ENCODE measurements around the gene DNM3. TPM values are rescaled to one million over a fixed set of nuclear protein-coding genes. Genes with fewer than 3 reads are reported as not detected.

The DNM3 gene
- total and polyA plus RNA-seq, 2 experiments from 2014 or later = 5.2 to 12.2 TPM

DNA sequence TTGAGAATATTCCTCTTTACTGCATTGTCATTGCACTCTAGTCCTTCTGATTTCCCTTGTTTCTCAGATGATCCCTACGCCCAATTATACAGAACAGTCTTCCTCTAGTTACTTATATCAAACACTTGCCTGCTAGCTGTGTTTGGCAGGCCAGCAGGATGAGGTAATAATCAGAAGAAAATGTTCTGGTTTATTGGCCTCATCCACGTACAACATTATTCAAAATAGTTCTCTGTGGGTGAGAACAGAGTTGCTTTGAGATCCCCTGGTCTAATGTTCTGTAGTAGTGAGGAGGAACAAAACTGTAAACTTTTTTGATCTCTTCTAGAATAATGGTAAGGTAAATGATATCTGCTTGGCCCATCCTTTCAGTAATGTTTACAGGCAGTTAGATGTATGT is 556.9 kb downstream of the DNM3 start:
- ATAC-seq (no peak), DNase-seq (ENCODE audit: low spot score) (no peak)
- Histone ChIP-seq H3K4me2 (no peak overlapping the region), H3K4me3 (no peak overlapping the region), H3K79me2 (replicated peaks; ENCODE audit: insufficient read depth) (no peaks in the 10 kb centered on the region), H3K27me3 (ENCODE audit: insufficient read depth) (no peaks in the 10 kb centered on the region), H2AFZ (no peak overlapping the region), H4K20me1 (replicated peaks; ENCODE audit: insufficient read depth) (no peaks in the 10 kb centered on the region), H3K4me1 (ENCODE audit: insufficient read depth) (peaks cover 34% of the 10 kb centered on the region), H3K27ac (ENCODE audit: low read depth) (no peak overlapping the region), H3F3A (replicated peaks; ENCODE audit: low read depth) (no peaks in the 10 kb centered on the region), H3K9me2 (ENCODE audit: insufficient read depth) (no peaks in the 10 kb centered on the region), H3K36me3 (ENCODE audit: insufficient read depth) (no peaks in the 10 kb centered on the region)
- no peaks in the 10 kb centered on the region for H3K27me3 Mint-ChIP-seq (ENCODE audit: insufficient read depth, low read depth, poor library complexity)
- TF ChIP-seq EZH2phosphoT487 (IDR thresholded peaks at IDR 0.05; ENCODE audit: unreplicated experiment) (no peak), POLR2AphosphoS5 (IDR thresholded peaks at IDR 0.05; ENCODE audit: low read depth) (no peak), ZNF331 (CRISPR knock-in tag; IDR thresholded peaks at IDR 0.05; ENCODE audit: low read depth) (no peak), ZNF114 (CRISPR knock-in tag; IDR thresholded peaks at IDR 0.05) (no peak), CREB1 (CRISPR knock-in tag; IDR thresholded peaks at IDR 0.05; ENCODE audit: low read depth) (no peak), JUNB (IDR thresholded peaks at IDR 0.05; ENCODE audit: unreplicated experiment) (no peak), STAT1 (IDR thresholded peaks at IDR 0.05; ENCODE audit: unreplicated experiment) (no peak)
- TF ChIP-seq, protein P1, sequence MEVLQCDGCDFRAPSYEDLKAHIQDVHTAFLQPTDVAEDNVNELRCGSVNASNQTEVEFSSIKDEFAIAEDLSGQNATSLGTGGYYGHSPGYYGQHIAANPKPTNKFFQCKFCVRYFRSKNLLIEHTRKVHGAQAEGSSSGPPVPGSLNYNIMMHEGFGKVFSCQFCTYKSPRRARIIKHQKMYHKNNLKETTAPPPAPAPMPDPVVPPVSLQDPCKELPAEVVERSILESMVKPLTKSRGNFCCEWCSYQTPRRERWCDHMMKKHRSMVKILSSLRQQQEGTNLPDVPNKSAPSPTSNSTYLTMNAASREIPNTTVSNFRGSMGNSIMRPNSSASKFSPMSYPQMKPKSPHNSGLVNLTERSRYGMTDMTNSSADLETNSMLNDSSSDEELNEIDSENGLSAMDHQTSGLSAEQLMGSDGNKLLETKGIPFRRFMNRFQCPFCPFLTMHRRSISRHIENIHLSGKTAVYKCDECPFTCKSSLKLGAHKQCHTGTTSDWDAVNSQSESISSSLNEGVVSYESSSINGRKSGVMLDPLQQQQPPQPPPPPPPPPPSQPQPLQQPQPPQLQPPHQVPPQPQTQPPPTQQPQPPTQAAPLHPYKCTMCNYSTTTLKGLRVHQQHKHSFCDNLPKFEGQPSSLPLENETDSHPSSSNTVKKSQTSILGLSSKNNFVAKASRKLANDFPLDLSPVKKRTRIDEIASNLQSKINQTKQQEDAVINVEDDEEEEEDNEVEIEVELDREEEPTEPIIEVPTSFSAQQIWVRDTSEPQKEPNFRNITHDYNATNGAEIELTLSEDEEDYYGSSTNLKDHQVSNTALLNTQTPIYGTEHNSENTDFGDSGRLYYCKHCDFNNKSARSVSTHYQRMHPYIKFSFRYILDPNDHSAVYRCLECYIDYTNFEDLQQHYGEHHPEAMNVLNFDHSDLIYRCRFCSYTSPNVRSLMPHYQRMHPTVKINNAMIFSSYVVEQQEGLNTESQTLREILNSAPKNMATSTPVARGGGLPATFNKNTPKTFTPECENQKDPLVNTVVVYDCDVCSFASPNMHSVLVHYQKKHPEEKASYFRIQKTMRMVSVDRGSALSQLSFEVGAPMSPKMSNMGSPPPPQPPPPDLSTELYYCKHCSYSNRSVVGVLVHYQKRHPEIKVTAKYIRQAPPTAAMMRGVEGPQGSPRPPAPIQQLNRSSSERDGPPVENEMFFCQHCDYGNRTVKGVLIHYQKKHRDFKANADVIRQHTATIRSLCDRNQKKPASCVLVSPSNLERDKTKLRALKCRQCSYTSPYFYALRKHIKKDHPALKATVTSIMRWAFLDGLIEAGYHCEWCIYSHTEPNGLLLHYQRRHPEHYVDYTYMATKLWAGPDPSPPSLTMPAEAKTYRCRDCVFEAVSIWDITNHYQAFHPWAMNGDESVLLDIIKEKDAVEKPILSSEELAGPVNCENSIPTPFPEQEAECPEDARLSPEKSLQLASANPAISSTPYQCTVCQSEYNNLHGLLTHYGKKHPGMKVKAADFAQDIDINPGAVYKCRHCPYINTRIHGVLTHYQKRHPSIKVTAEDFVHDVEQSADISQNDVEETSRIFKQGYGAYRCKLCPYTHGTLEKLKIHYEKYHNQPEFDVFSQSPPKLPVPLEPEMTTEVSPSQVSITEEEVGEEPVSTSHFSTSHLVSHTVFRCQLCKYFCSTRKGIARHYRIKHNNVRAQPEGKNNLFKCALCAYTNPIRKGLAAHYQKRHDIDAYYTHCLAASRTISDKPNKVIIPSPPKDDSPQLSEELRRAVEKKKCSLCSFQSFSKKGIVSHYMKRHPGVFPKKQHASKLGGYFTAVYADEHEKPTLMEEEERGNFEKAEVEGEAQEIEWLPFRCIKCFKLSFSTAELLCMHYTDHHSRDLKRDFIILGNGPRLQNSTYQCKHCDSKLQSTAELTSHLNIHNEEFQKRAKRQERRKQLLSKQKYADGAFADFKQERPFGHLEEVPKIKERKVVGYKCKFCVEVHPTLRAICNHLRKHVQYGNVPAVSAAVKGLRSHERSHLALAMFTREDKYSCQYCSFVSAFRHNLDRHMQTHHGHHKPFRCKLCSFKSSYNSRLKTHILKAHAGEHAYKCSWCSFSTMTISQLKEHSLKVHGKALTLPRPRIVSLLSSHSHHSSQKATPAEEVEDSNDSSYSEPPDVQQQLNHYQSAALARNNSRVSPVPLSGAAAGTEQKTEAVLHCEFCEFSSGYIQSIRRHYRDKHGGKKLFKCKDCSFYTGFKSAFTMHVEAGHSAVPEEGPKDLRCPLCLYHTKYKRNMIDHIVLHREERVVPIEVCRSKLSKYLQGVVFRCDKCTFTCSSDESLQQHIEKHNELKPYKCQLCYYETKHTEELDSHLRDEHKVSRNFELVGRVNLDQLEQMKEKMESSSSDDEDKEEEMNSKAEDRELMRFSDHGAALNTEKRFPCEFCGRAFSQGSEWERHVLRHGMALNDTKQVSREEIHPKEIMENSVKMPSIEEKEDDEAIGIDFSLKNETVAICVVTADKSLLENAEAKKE (CRISPR knock-in tag; IDR thresholded peaks at IDR 0.05) = no peak
- TF ChIP-seq, protein P2, sequence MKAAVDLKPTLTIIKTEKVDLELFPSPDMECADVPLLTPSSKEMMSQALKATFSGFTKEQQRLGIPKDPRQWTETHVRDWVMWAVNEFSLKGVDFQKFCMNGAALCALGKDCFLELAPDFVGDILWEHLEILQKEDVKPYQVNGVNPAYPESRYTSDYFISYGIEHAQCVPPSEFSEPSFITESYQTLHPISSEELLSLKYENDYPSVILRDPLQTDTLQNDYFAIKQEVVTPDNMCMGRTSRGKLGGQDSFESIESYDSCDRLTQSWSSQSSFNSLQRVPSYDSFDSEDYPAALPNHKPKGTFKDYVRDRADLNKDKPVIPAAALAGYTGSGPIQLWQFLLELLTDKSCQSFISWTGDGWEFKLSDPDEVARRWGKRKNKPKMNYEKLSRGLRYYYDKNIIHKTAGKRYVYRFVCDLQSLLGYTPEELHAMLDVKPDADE (IDR thresholded peaks at IDR 0.05) = no peak
- TF ChIP-seq, protein P3, sequence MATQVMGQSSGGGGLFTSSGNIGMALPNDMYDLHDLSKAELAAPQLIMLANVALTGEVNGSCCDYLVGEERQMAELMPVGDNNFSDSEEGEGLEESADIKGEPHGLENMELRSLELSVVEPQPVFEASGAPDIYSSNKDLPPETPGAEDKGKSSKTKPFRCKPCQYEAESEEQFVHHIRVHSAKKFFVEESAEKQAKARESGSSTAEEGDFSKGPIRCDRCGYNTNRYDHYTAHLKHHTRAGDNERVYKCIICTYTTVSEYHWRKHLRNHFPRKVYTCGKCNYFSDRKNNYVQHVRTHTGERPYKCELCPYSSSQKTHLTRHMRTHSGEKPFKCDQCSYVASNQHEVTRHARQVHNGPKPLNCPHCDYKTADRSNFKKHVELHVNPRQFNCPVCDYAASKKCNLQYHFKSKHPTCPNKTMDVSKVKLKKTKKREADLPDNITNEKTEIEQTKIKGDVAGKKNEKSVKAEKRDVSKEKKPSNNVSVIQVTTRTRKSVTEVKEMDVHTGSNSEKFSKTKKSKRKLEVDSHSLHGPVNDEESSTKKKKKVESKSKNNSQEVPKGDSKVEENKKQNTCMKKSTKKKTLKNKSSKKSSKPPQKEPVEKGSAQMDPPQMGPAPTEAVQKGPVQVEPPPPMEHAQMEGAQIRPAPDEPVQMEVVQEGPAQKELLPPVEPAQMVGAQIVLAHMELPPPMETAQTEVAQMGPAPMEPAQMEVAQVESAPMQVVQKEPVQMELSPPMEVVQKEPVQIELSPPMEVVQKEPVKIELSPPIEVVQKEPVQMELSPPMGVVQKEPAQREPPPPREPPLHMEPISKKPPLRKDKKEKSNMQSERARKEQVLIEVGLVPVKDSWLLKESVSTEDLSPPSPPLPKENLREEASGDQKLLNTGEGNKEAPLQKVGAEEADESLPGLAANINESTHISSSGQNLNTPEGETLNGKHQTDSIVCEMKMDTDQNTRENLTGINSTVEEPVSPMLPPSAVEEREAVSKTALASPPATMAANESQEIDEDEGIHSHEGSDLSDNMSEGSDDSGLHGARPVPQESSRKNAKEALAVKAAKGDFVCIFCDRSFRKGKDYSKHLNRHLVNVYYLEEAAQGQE (IDR thresholded peaks at IDR 0.05; ENCODE audit: unreplicated experiment) = no peak
- TF ChIP-seq, protein P4, sequence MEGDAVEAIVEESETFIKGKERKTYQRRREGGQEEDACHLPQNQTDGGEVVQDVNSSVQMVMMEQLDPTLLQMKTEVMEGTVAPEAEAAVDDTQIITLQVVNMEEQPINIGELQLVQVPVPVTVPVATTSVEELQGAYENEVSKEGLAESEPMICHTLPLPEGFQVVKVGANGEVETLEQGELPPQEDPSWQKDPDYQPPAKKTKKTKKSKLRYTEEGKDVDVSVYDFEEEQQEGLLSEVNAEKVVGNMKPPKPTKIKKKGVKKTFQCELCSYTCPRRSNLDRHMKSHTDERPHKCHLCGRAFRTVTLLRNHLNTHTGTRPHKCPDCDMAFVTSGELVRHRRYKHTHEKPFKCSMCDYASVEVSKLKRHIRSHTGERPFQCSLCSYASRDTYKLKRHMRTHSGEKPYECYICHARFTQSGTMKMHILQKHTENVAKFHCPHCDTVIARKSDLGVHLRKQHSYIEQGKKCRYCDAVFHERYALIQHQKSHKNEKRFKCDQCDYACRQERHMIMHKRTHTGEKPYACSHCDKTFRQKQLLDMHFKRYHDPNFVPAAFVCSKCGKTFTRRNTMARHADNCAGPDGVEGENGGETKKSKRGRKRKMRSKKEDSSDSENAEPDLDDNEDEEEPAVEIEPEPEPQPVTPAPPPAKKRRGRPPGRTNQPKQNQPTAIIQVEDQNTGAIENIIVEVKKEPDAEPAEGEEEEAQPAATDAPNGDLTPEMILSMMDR (conservative IDR thresholded peaks at IDR 0.05; ENCODE audit: low read depth in 2 of 2) = no peak
- peaks cover 44% of the 10 kb centered on the region for H3K4me1 Mint-ChIP-seq
- H3K27ac Mint-ChIP-seq = no peak overlapping the region
- no peaks in the 10 kb centered on the region; the same call in 2 of the 3 replicates for H3K9me3 Mint-ChIP-seq
- no peak overlapping the region for H3K4me3 Mint-ChIP-seq
- no peaks in the 10 kb centered on the region for H3K36me3 Mint-ChIP-seq (ENCODE audit: low read depth)
